SK-N-SH treated with all-trans-retinoic acid at 6 μM for 48 hours (cell line): ENCODE results near the gene GREB1L.

Experiments used
- BACH2 ChIP-seq: fragments of 250-450 bp; sonication (Bioruptor Pico); IDR thresholded peaks from 2 replicates; pipeline ENCODE4 v1.9.0; 2021; ENCODE audit warnings: mild to moderate bottlenecking, borderline replicate concordance
- ESRRG ChIP-seq: fragments of 250-450 bp; sonication (Bioruptor Pico); IDR thresholded peaks from 2 replicates; pipeline ENCODE4 v1.6.1; 2021; ENCODE audit warnings: mild to moderate bottlenecking
- GLIS3 ChIP-seq: fragments of 250-450 bp; sonication (Bioruptor Pico); IDR thresholded peaks from 2 replicates; pipeline ENCODE4 v1.5.0; 2020; ENCODE audit warnings: mild to moderate bottlenecking, moderate library complexity
- OSR1 ChIP-seq: fragments of 250-450 bp; sonication (Bioruptor Pico); IDR thresholded peaks from 2 replicates; pipeline ENCODE4 v1.8.0; 2022; ENCODE audit warnings: moderate library complexity, mild to moderate bottlenecking, inconsistent platforms
- RARB ChIP-seq: fragments of 250-450 bp; sonication (Bioruptor Pico); IDR thresholded peaks from 2 replicates; pipeline ENCODE4 v1.8.0; 2021; ENCODE audit warnings: mild to moderate bottlenecking, moderate library complexity
- TOX ChIP-seq: fragments of 250-450 bp; sonication (Bioruptor Pico); IDR thresholded peaks from 2 replicates; pipeline ENCODE4 v1.8.0; 2021; ENCODE audit warnings: mild to moderate bottlenecking, moderate library complexity, borderline replicate concordance
- ZFP3 ChIP-seq: fragments of 250-450 bp; sonication (Bioruptor Pico); IDR thresholded peaks from 2 replicates; pipeline ENCODE4 v1.5.0; 2020; ENCODE audit warnings: mild to moderate bottlenecking, moderate library complexity
- ZFP30 ChIP-seq: fragments of 450-650 bp; formaldehyde crosslinking; IDR thresholded peaks from 2 replicates; pipeline ENCODE4 v1.5.0; 2022; ENCODE audit warnings: mild to moderate bottlenecking, moderate library complexity
- TF ChIP-seq, protein P1 (sequence below): fragments of 250-450 bp; sonication (Bioruptor Pico); IDR thresholded peaks from 2 replicates; pipeline ENCODE4 v1.5.0; 2020; ENCODE audit warnings: mild to moderate bottlenecking, moderate library complexity

DNA sequence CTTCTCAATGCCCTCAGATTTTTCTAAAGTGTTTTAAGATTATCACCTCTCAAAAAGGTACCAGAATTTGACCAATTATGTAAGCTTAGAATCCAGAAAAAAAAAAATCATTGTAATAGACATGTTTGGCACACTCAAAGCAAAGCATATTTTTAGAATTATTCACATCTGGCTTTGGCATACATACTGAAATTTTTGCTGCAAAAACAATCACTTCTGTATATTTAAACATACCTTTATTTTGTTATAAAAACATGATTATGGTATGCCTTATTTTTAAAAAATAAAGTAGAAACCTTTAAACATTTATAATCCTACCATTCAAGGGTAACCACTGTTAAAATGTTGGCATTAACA is 215.1 kb downstream of the GREB1L start:
- TF ChIP-seq OSR1 (CRISPR knock-in tag), result no peak
- no peak for TF ChIP-seq TOX (CRISPR knock-in tag)
- no peak for TF ChIP-seq ZFP3
- TF ChIP-seq BACH2, result no peak
- TF ChIP-seq ZFP30, result no peak
- TF ChIP-seq ESRRG (CRISPR knock-in tag), result no peak
- TF ChIP-seq GLIS3, result no peak
- TF ChIP-seq, protein P1, sequence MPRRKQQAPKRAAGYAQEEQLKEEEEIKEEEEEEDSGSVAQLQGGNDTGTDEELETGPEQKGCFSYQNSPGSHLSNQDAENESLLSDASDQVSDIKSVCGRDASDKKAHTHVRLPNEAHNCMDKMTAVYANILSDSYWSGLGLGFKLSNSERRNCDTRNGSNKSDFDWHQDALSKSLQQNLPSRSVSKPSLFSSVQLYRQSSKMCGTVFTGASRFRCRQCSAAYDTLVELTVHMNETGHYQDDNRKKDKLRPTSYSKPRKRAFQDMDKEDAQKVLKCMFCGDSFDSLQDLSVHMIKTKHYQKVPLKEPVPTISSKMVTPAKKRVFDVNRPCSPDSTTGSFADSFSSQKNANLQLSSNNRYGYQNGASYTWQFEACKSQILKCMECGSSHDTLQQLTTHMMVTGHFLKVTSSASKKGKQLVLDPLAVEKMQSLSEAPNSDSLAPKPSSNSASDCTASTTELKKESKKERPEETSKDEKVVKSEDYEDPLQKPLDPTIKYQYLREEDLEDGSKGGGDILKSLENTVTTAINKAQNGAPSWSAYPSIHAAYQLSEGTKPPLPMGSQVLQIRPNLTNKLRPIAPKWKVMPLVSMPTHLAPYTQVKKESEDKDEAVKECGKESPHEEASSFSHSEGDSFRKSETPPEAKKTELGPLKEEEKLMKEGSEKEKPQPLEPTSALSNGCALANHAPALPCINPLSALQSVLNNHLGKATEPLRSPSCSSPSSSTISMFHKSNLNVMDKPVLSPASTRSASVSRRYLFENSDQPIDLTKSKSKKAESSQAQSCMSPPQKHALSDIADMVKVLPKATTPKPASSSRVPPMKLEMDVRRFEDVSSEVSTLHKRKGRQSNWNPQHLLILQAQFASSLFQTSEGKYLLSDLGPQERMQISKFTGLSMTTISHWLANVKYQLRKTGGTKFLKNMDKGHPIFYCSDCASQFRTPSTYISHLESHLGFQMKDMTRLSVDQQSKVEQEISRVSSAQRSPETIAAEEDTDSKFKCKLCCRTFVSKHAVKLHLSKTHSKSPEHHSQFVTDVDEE (CRISPR knock-in tag), result no peak
- TF ChIP-seq RARB, result no peak
